ENCODE results near the gene INSYN1.

GRCh38 chr15:73686781-73687256 lies 66.3 kb downstream of the INSYN1 start:
- no peak for TF ChIP-seq POLR2A (IDR thresholded peaks at IDR 0.05; ENCODE audit: low read length)
- no peak for TF ChIP-seq GATA1 (IDR thresholded peaks at IDR 0.05; ENCODE audit: low read depth, low read length)
